ENCODE data around the gene AADACL2. TPM values are rescaled to one million over a fixed set of nuclear protein-coding genes. Genes with fewer than 3 reads are reported as not detected.

Gene AADACL2
- total and polyA plus RNA-seq, 2 of the 4 experiments (the other 2 are of a cell fraction) = not detected

DNA sequence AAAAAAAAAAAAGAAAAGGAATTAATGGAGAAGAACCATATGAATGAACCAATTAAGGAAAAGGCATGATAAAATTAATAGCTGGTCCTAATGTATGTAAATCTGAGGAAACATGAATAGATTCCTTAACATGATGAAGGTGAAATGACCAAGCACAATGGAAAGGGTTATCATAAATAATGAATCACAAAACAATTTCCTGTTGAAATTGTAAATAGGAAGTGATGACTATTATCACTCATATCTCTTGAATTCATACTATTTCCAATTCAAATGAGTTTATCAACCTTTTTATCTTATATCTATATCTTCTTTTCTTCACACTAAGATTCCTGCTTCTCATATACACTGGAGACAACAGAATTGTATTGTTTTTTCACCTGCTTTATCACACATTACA is 32.0 kb downstream of the AADACL2 start:
- no peak for DNase-seq
- BruUV-seq (replicated peaks) = no TSS peak

More for the DNA sequence above, 32.0 kb downstream of the AADACL2 start:
- Histone ChIP-seq H3K56ac (ENCODE audit: extremely low read depth, insufficient read depth, low read length) (no peak overlapping the region), H3K4me1 (ENCODE audit: control insufficient read depth, insufficient read depth, low read length) (no peaks in the 10 kb centered on the region), H4K91ac (ENCODE audit: insufficient read depth, low read depth, low read length) (no peak overlapping the region), H2AFZ (replicated peaks; ENCODE audit: low read length, poor library complexity) (no peak overlapping the region), H4K8ac (ENCODE audit: low read depth in 2 of 2, low read length in 2 of 2) (no peak overlapping the region), H4K20me1 (ENCODE audit: insufficient read depth, low read length) (no peaks in the 10 kb centered on the region), H2AK5ac (ENCODE audit: low read depth, low read length) (no peak overlapping the region), H3K36me3 (ENCODE audit: control insufficient read depth, insufficient read depth, low read length) (no peaks in the 10 kb centered on the region), H2BK120ac (ENCODE audit: low read depth, low read length) (no peak overlapping the region), H3K9me1 (ENCODE audit: insufficient read depth, low read length) (no peaks in the 10 kb centered on the region), H3K23ac (ENCODE audit: low read depth, low read length) (no peak overlapping the region), H3K9me3 (ENCODE audit: control insufficient read depth, insufficient read depth, low read length) (no peaks in the 10 kb centered on the region), H3K14ac (replicated peaks; ENCODE audit: low read depth, low read length) (no peak overlapping the region), H3K18ac (ENCODE audit: low read depth, low read length) (no peak overlapping the region), H2BK20ac (ENCODE audit: low read depth, low read length) (no peak overlapping the region), H2BK15ac (ENCODE audit: low read depth, low read length) (no peak overlapping the region), H2AK9ac (replicated peaks; ENCODE audit: low read depth, low read length, poor library complexity) (no peak overlapping the region), H4K5ac (ENCODE audit: low read depth, low read length) (no peak overlapping the region), H3K4me3 (ENCODE audit: insufficient read depth, low read depth, low read length) (no peak overlapping the region), H3K27ac (ENCODE audit: insufficient read depth, low read length) (no peak overlapping the region), H3K4me2 (ENCODE audit: low read depth, low read length) (no peak overlapping the region), H3K79me1 (ENCODE audit: low read depth in 1 of 2, low read length in 2 of 2) (no peaks in the 10 kb centered on the region), H3K27me3 (ENCODE audit: control insufficient read depth, insufficient read depth, low read length) (no peaks in the 10 kb centered on the region), H3K4ac (ENCODE audit: low read depth, low read length) (no peak overlapping the region), H3K9ac (ENCODE audit: low read depth, low read length) (no peak overlapping the region), H2BK5ac (ENCODE audit: low read depth, low read length, poor library complexity, severe bottlenecking) (no peak overlapping the region)
- TF ChIP-seq CEBPB (IDR thresholded peaks at IDR 0.05; ENCODE audit: low read depth, low read length) (no peak), MAFK (IDR thresholded peaks at IDR 0.05; ENCODE audit: low read depth, low read length) (no peak), RFX5 (IDR thresholded peaks at IDR 0.05; ENCODE audit: low read depth, low read length) (no peak)
- TF ChIP-seq, protein P1, sequence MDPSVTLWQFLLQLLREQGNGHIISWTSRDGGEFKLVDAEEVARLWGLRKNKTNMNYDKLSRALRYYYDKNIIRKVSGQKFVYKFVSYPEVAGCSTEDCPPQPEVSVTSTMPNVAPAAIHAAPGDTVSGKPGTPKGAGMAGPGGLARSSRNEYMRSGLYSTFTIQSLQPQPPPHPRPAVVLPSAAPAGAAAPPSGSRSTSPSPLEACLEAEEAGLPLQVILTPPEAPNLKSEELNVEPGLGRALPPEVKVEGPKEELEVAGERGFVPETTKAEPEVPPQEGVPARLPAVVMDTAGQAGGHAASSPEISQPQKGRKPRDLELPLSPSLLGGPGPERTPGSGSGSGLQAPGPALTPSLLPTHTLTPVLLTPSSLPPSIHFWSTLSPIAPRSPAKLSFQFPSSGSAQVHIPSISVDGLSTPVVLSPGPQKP (IDR thresholded peaks at IDR 0.05; ENCODE audit: borderline replicate concordance, low read depth, low read length) = no peak
- in situ Hi-C loops (cut with MboI; ENCODE audit: low sequenced_read_pairs) = no loop called here
- POLR2A ChIA-PET (ENCODE audit: unreplicated experiment) = no interaction called here
- no peak for ATAC-seq (ENCODE audit: low read depth)
- dilution Hi-C loops (cut with HindIII; ENCODE audit: low sequenced_read_pairs, unreplicated experiment) = no loop called here
- intact Hi-C loops (cut with micrococcal nuclease) = no loop called here
- CTCF ChIA-PET = no interaction called here
